Parathyroid adenoma (tissue), 2 donors: ENCODE results near the gene GLB1L2.

Source experiments
- H2AFZ ChIP-seq: fragments of 300-600 bp; sonication (generic); one replicate; pipeline ENCODE4 v1.7.0; 2017; ENCODE audit warnings: antibody characterized with exemption, mild to moderate bottlenecking
- H3K27ac ChIP-seq: fragments of 300-600 bp; sonication (generic); one replicate; pipeline ENCODE4 v1.7.0; 2017
- H3K27me3 ChIP-seq: fragments of 300-600 bp; sonication (generic); one replicate; pipeline ENCODE4 v1.7.0; 2017; ENCODE audit warnings: low read length; ENCODE audit not compliant: control insufficient read depth, insufficient read depth
- H3K36me3 ChIP-seq: fragments of 300-600 bp; sonication (generic); one replicate; pipeline ENCODE4 v1.7.0; 2017; ENCODE audit warnings: low read length; ENCODE audit not compliant: control insufficient read depth, insufficient read depth
- H3K4me1 ChIP-seq: fragments of 300-600 bp; sonication (generic); one replicate; pipeline ENCODE4 v1.7.0; 2017; ENCODE audit warnings: control low read depth
- H3K4me2 ChIP-seq: fragments of 300-600 bp; sonication (generic); one replicate; pipeline ENCODE4 v1.7.0; 2017; ENCODE audit warnings: low read length
- H3K4me3 ChIP-seq: fragments of 300-600 bp; sonication (generic); one replicate; pipeline ENCODE4 v1.7.0; 2017; ENCODE audit warnings: low read depth, low read length
- H3K79me2 ChIP-seq: fragments of 300-600 bp; sonication (generic); one replicate; pipeline ENCODE4 v1.7.0; 2017; ENCODE audit warnings: control low read depth
- H3K9ac ChIP-seq: fragments of 300-600 bp; sonication (generic); one replicate; pipeline ENCODE4 v1.7.0; 2017; ENCODE audit warnings: mild to moderate bottlenecking
- H3K9me3 ChIP-seq: fragments of 300-600 bp; sonication (generic); one replicate; pipeline ENCODE4 v1.7.0; 2017; ENCODE audit warnings: low read length; ENCODE audit not compliant: control insufficient read depth
- CTCF ChIP-seq: fragments of 300-600 bp; sonication (generic); IDR thresholded peaks from one replicate; pipeline ENCODE4 v1.7.0; 2017; ENCODE audit warnings: antibody characterized with exemption, mild to moderate bottlenecking
- donor health status: primary hyperparathyroidism.

The GLB1L2 gene

GRCh38 chr11:134402910-134403309, 71.1 kb downstream of the GLB1L2 start:
- Histone ChIP-seq H3K4me2 (no peak overlapping the region), H3K36me3 (no peaks in the 10 kb centered on the region), H2AFZ (no peak overlapping the region), H3K9ac (no peak overlapping the region), H3K27ac (no peak overlapping the region), H3K4me3 (no peak overlapping the region), H3K27me3 (no peaks in the 10 kb centered on the region), H3K79me2 (no peaks in the 10 kb centered on the region), H3K4me1 (no peaks in the 10 kb centered on the region), H3K9me3 (no peaks in the 10 kb centered on the region)
- no peak for TF ChIP-seq CTCF

GRCh38 chr11:134404575-134405341, 73.0 kb downstream of the GLB1L2 start:
- Histone ChIP-seq H3K4me3 (no peak overlapping the region), H3K79me2 (no peaks in the 10 kb centered on the region), H3K4me2 (no peak overlapping the region), H3K36me3 (no peaks in the 10 kb centered on the region), H3K9me3 (no peaks in the 10 kb centered on the region), H3K9ac (no peak overlapping the region), H3K4me1 (no peaks in the 10 kb centered on the region), H3K27ac (no peak overlapping the region), H3K27me3 (no peaks in the 10 kb centered on the region), H2AFZ (no peak overlapping the region)
- no peak for TF ChIP-seq CTCF

GRCh38 chr11:134405436-134405835, 73.6 kb downstream of the GLB1L2 start:
- Histone ChIP-seq H2AFZ (no peak overlapping the region), H3K4me2 (no peak overlapping the region), H3K27me3 (no peaks in the 10 kb centered on the region), H3K4me3 (no peak overlapping the region), H3K9me3 (no peaks in the 10 kb centered on the region), H3K4me1 (no peaks in the 10 kb centered on the region), H3K36me3 (no peaks in the 10 kb centered on the region), H3K9ac (no peak overlapping the region), H3K27ac (no peak overlapping the region), H3K79me2 (no peaks in the 10 kb centered on the region)
- TF ChIP-seq CTCF: no peak

- no peak overlapping the region for H3K9ac ChIP-seq
- H3K4me2 ChIP-seq: no peak overlapping the region
- H2AFZ ChIP-seq: no peak overlapping the region
- H3K27me3 ChIP-seq: no peaks in the 10 kb centered on the region
- H3K36me3 ChIP-seq: no peaks in the 10 kb centered on the region
- no peak overlapping the region for H3K4me3 ChIP-seq
- no peak overlapping the region for H3K27ac ChIP-seq
- no peaks in the 10 kb centered on the region for H3K79me2 ChIP-seq
- no peak for TF ChIP-seq CTCF
- H3K9me3 ChIP-seq: no peaks in the 10 kb centered on the region
- no peaks in the 10 kb centered on the region for H3K4me1 ChIP-seq
Measured at GRCh38 chr11:134405841-134406240, 74.1 kb downstream of the GLB1L2 start.
